B cell (primary cell): ENCODE data around the gene AMH. TPM values are rescaled to one million over a fixed set of nuclear protein-coding genes. Genes with fewer than 3 reads are reported as not detected.
A peak's percentile ranks its signal among the peaks of the same experiment; 100 is the strongest.

ENCODE experiments used
- ATAC-seq: fragments of 200-7000 bp; cut with Tn5 transposase; one replicate; pipeline ENCODE4 v1.10.0; 2021; ENCODE audit warnings: low read depth, mild to moderate bottlenecking, moderate number of reproducible peaks, moderate library complexity
- CTCF ChIA-PET: fragments of 350-600 bp; sonication (Branson Sonifier 250); formaldehyde crosslinking; loops from one replicate; lab custom pipeline; 2021; ENCODE audit warnings: antibody characterized with exemption, inconsistent platforms; lab: Charles Lee
- POLR2A ChIA-PET: fragments of 350-600 bp; sonication (Branson Sonifier 250); formaldehyde crosslinking; loops from one replicate; lab custom pipeline; 2021; ENCODE audit warnings: antibody characterized with exemption; lab: Charles Lee
- DNase-seq: peaks from one replicate; pipeline ENCODE4 v3.0.0; 2013
- H2AFZ ChIP-seq: 2 replicates; pipeline ENCODE4 v1.6.1; 2012; ENCODE audit warnings: mild to moderate bottlenecking, low read depth, low read length; ENCODE audit not compliant: insufficient read depth, poor library complexity, severe bottlenecking
- H3K27ac ChIP-seq, 2 donors: 1 replicate in 1 of 2; 2 replicates in 1 of 2; pipeline ENCODE4 v1.5.1; 2012 to 2013; ENCODE audit warnings: low read length in 2 of 2, mild to moderate bottlenecking in 2 of 2, moderate library complexity in 1 of 2
- H3K27me3 ChIP-seq, 4 experiments: fragments of 200-600 bp in 1 of 4; sonication (generic) in 1 of 4; replicated peaks in 1 of 4; 1 replicate in 2 of 4; 2 replicates in 2 of 4; pipeline versions ENCODE4 v1.6.1 to v1.7.0; 2013 to 2016; ENCODE audit warnings: low read length in 3 of 4, mild to moderate bottlenecking in 2 of 4, mixed read lengths in 1 of 4, moderate library complexity in 1 of 4; ENCODE audit not compliant: insufficient read depth in 4 of 4, control insufficient read depth in 3 of 4; ENCODE audit errors: control extremely low read depth in 1 of 4
- H3K36me3 ChIP-seq, 2 experiments: replicated peaks in 1 of 2; 1 replicate in 1 of 2; 2 replicates in 1 of 2; pipeline versions ENCODE4 v1.6.1 to v1.7.1; 2013; ENCODE audit warnings: low read length in 1 of 2; ENCODE audit not compliant: insufficient read depth in 2 of 2, control insufficient read depth in 1 of 2; ENCODE audit errors: control extremely low read depth in 1 of 2, extremely low read depth in 1 of 2
- H3K4me1 ChIP-seq, 2 donors: fragments of 200-600 bp in 1 of 2; sonication (generic) in 1 of 2; 1 replicate in 1 of 2; 2 replicates in 1 of 2; pipeline versions ENCODE4 v1.5.1 to v1.6.1; 2013 to 2017; ENCODE audit warnings: low read length in 2 of 2; ENCODE audit not compliant: control insufficient read depth in 2 of 2, insufficient read depth in 2 of 2
- H3K4me2 ChIP-seq: replicated peaks from 2 replicates; pipeline ENCODE3; 2012; ENCODE audit warnings: mild to moderate bottlenecking, low read depth, low read length; ENCODE audit not compliant: poor library complexity, severe bottlenecking
- H3K4me3 ChIP-seq, 5 experiments: fragments of 200-600 bp in 1 of 5; sonication (generic) in 1 of 5; 1 replicate in 3 of 5; 2 replicates in 2 of 5; pipeline versions ENCODE4 v1.5.1 to v1.7.0; 2011 to 2016; ENCODE audit warnings: low read length in 4 of 5, mild to moderate bottlenecking in 4 of 5, low read depth in 2 of 5, control low read depth in 1 of 5, moderate library complexity in 1 of 5; ENCODE audit not compliant: insufficient read depth in 1 of 5; ENCODE audit errors: control extremely low read depth in 1 of 5, extremely low read depth in 1 of 5
- H3K79me2 ChIP-seq: fragments of 200-600 bp; sonication (generic); one replicate; pipeline ENCODE4 v1.6.0; 2016; ENCODE audit warnings: low read length; ENCODE audit not compliant: control insufficient read depth, insufficient read depth
- H3K9ac ChIP-seq: fragments of 200-600 bp; sonication (generic); 2 replicates; pipeline ENCODE4 v1.6.1; 2017; ENCODE audit warnings: mild to moderate bottlenecking, low read length, moderate library complexity
- H3K9me3 ChIP-seq, 3 donors: one replicate each; pipeline versions ENCODE4 v1.6.1 to v1.7.1; 2013; ENCODE audit warnings: low read length in 2 of 3; ENCODE audit not compliant: control insufficient read depth in 2 of 3, insufficient read depth in 1 of 3; ENCODE audit errors: control extremely low read depth in 1 of 3
- H4K20me1 ChIP-seq: 2 replicates; pipeline ENCODE4 v1.6.0; 2012; ENCODE audit warnings: mild to moderate bottlenecking, low read length; ENCODE audit not compliant: insufficient read depth, control insufficient read depth, poor library complexity, severe bottlenecking
- H3K27ac Mint-ChIP-seq: one replicate; pipeline ENCODE4 v1.8.0; 2021; ENCODE audit warnings: mixed read lengths
- H3K27me3 Mint-ChIP-seq: one replicate; pipeline ENCODE4 v1.8.0; 2021; ENCODE audit warnings: mixed read lengths
- H3K4me1 Mint-ChIP-seq: one replicate; pipeline ENCODE4 v1.8.0; 2021; ENCODE audit warnings: mixed read lengths
- H3K4me3 Mint-ChIP-seq: one replicate; pipeline ENCODE4 v1.8.0; 2021; ENCODE audit warnings: mixed read lengths
- H3K9me3 Mint-ChIP-seq: one replicate; pipeline ENCODE4 v1.8.0; 2022; ENCODE audit warnings: mixed read lengths; ENCODE audit not compliant: insufficient read depth
- EZH2 ChIP-seq: IDR thresholded peaks from 2 replicates; pipeline ENCODE4 v1.6.1; 2012; ENCODE audit warnings: borderline replicate concordance, low read depth, mild to moderate bottlenecking, moderate library complexity, low read length; ENCODE audit not compliant: insufficient read depth, poor library complexity, severe bottlenecking
- WGBS: methylation state at CpG from one replicate; pipeline ENCODE4 v1.1.5; 2013; ENCODE audit warnings: missing lambda C conversion rate; ENCODE audit not compliant: insufficient coverage; 5-methylcytosine and 5-hydroxymethylcytosine counted together
- intact Hi-C: fragments of 100-400 bp; cut with micrococcal nuclease; formaldehyde crosslinking; loops from one replicate; pipeline ENCODE4 v1.10.0; 2022
- polyA plus RNA-seq: library from polyadenylated mRNA; depleted of rRNA; stranded (reverse); fragments of >200 nt; gene quantifications from 2 replicates; pipeline ENCODE4 v1.2.3, GENCODE V29; 2012
- total RNA-seq, 2 donors: library from RNA; stranded (reverse); fragments of 120-200 nt in 1 of 2; gene quantifications; 1 replicate in 1 of 2; 2 replicates in 1 of 2; pipeline versions ENCODE4 v1.2.3 to v1.2.4, GENCODE V29; 2013 to 2022
- TF ChIP-seq, protein P1 (sequence below): fragments of 200-600 bp; IDR thresholded peaks from one replicate; pipeline ENCODE4 v1.8.0; 2022; ENCODE audit warnings: antibody characterized with exemption, mild to moderate bottlenecking

Gene AMH
- total and polyA plus RNA-seq, 2 donors (not counting 1 experiment from before 2014, with no cell fraction given), result 1.5 to 4.5 TPM

DNA sequence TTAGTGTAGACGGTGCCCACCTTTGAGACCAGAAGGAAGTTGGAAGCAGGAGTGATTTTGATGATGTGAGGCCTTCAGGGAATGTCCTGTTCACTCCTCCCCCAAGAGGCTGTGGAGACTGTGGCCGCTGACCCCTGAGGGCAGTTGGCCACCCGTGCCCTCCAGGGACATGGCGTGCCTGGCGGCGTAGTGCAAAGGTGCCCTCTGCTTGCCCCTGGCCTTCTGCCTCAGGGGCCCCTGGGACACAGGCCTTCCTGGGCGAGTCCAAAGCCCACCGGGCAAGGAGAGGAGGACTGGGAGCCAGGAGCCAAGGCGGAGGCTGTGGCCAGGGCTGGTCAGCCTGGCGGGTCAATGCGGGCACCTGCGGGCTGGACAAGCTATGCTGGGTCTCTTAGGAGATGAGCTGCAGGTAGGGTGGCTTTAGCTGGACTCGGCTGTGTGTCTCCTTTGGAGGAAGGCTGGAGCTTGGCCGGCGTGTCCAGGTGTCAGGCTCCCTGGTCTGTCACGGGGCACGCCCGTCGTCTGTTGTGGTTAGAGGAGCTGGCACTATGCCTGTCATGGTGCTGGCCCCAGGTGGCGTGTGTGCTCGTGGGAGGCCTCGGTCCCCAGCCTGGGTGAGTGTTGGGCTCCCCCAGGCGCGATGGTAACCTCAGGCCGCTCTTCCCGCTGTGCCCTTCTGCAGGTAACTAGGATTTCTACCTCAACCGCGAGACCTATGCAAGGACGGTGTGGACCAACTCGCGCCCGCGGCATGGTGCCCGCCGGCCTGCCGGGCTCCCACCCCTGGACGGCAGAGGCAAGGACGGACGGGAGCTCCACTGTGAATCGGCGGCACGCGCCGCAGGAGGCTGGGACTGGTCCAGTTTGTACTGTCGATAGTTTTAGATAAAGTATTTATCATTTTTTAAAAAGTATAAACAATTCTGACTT lies 19.8 kb upstream of the AMH start:
- ChIA-PET CTCF (interaction anchor here (0.9 to 1.3 kb wide), 5 partner anchors 45 to 408 kb away, joined by 3 to 5 read pairs (median 3); partner anchors contain the start of gene AP3D1), POLR2A (interaction anchor here (0.6 to 0.8 kb wide), 2 partner anchors 42 to 46 kb away, joined by 4 to 6 read pairs; no protein-coding TSS in a partner anchor)
- no peak overlapping the region for H3K27ac ChIP-seq
- Mint-ChIP-seq H3K27me3 (no peaks in the 10 kb centered on the region), H3K4me1 (peaks cover 31% of the 10 kb centered on the region), H3K4me3 (no peak overlapping the region), H3K9me3 (no peaks in the 10 kb centered on the region), H3K27ac (peak overlapping the region; percentile 79)
- H3K27me3 ChIP-seq, result no peaks in the 10 kb centered on the region
- H4K20me1 ChIP-seq, result peaks cover 57% of the 10 kb centered on the region
- no peaks in the 10 kb centered on the region for H3K9me3 ChIP-seq
- ATAC-seq, result no peak
- intact Hi-C loops, result no loop called here
- peaks cover 0 to 72% of the 10 kb centered on the region in 2 experiments for H3K36me3 ChIP-seq
- WGBS, result 92% methylated on average over 33 of the region's 45 CpGs
- H3K4me2 ChIP-seq, result no peak overlapping the region
- H3K9ac ChIP-seq, result no peak overlapping the region
- H2AFZ ChIP-seq, result no peak overlapping the region
- H3K79me2 ChIP-seq, result peaks cover 46% of the 10 kb centered on the region
- H3K4me1 ChIP-seq, result peaks cover 11 to 32% of the 10 kb centered on the region in 2 donors
- no peak overlapping the region for H3K4me3 ChIP-seq
- TF ChIP-seq, protein P1, sequence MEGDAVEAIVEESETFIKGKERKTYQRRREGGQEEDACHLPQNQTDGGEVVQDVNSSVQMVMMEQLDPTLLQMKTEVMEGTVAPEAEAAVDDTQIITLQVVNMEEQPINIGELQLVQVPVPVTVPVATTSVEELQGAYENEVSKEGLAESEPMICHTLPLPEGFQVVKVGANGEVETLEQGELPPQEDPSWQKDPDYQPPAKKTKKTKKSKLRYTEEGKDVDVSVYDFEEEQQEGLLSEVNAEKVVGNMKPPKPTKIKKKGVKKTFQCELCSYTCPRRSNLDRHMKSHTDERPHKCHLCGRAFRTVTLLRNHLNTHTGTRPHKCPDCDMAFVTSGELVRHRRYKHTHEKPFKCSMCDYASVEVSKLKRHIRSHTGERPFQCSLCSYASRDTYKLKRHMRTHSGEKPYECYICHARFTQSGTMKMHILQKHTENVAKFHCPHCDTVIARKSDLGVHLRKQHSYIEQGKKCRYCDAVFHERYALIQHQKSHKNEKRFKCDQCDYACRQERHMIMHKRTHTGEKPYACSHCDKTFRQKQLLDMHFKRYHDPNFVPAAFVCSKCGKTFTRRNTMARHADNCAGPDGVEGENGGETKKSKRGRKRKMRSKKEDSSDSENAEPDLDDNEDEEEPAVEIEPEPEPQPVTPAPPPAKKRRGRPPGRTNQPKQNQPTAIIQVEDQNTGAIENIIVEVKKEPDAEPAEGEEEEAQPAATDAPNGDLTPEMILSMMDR, result no peak
- DNase-seq, result no peak

DNA sequence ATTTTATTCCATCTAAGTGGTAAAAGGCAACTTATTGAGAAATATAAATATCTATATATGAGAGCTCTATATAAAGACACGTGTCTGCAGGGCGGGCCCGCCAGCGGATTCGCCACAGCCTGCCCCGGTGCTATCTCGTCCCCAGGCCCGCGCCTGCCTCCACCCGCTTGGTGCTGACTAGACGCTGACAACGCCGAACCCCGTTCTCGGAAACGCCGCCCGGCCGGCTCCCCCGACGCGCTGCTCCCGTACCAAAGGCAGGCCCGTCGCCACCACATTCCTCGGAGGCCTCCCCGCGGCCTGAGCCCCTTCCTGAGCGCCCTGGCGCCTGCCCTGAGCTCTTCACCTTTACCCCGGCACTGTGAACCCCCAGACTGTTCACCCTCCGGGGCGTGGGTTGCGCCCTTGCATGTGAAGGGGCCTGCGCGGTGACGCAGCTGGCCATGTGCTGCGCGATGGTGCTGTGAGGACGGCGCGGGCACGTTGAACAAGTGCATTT lies 19.0 kb upstream of the AMH start:
- H2AFZ ChIP-seq, result no peak overlapping the region
- H3K36me3 ChIP-seq, result peaks cover 0 to 67% of the 10 kb centered on the region in 2 experiments
- H3K4me3 ChIP-seq, result no peak overlapping the region
- peaks cover 8 to 32% of the 10 kb centered on the region in 2 donors for H3K4me1 ChIP-seq
- no peak overlapping the region for H3K27ac Mint-ChIP-seq
- DNase-seq, result no peak
- H3K4me1 Mint-ChIP-seq, result peaks cover 30% of the 10 kb centered on the region
- TF ChIP-seq EZH2, result no peak
- TF ChIP-seq, protein P1, result no peak
- no peaks in the 10 kb centered on the region for H3K27me3 Mint-ChIP-seq
- peaks cover 53% of the 10 kb centered on the region for H3K79me2 ChIP-seq
- H3K27me3 ChIP-seq, result no peaks in the 10 kb centered on the region
- POLR2A ChIA-PET, result interaction anchor here (0.6 to 0.8 kb wide), 2 partner anchors 42 to 77 kb away, joined by 4 to 7 read pairs; no protein-coding TSS in a partner anchor
- no peaks in the 10 kb centered on the region for H3K9me3 Mint-ChIP-seq
- H4K20me1 ChIP-seq, result peaks cover 64% of the 10 kb centered on the region
- no peaks in the 10 kb centered on the region for H3K9me3 ChIP-seq
- H3K4me2 ChIP-seq, result no peak overlapping the region
- intact Hi-C loops, result no loop called here
- no peak overlapping the region for H3K9ac ChIP-seq
- H3K27ac ChIP-seq, result no peak overlapping the region
- CTCF ChIA-PET, result interaction anchor here (0.6 to 1.3 kb wide), 4 partner anchors 44 to 163 kb away, joined by 3 to 5 read pairs (median 3); no protein-coding TSS in a partner anchor
- no peak overlapping the region for H3K4me3 Mint-ChIP-seq
- WGBS, result 95% methylated on average over 42 of the region's 43 CpGs
- no peak for ATAC-seq
